ENCODE data around the gene KANK2.

KANK2 gene

DNA sequence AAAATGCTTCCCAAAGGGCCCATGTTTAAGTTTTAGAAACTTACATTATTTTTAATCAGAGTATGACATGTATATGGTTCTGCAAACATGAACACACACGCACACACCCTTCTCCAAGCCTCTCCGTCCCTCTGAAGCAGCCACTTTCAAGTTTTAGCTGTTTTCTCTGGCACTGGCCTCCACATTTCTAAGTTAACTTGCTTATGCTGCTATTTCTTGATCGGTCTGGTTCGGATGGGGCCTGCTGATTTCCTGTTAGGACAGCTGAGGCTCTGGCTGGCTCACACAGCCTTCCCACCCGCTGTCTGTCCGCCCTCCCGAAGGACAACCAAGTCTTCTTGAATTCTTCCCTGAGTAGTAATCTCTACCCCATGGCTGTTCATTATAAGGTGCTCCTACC lies 46.2 kb downstream of the KANK2 start:
- Histone ChIP-seq H3K79me2 (ENCODE audit: control insufficient read depth, low read length) (peaks cover 62% of the 10 kb centered on the region), H3K9me3 (ENCODE audit: control insufficient read depth, insufficient read depth, low read length) (no peaks in the 10 kb centered on the region), H3K36me3 (ENCODE audit: control insufficient read depth, low read length) (peaks cover 61% of the 10 kb centered on the region), H3K4me3 (ENCODE audit: low read length) (no peak overlapping the region), H3F3A (ENCODE audit: control insufficient read depth, insufficient read depth) (no peaks in the 10 kb centered on the region), H4K20me1 (ENCODE audit: control insufficient read depth, insufficient read depth, low read depth, low read length) (peaks cover 4% of the 10 kb centered on the region), H3K27ac (ENCODE audit: low read depth, low read length) (no peak overlapping the region), H3K27me3 (ENCODE audit: control insufficient read depth, low read length) (no peaks in the 10 kb centered on the region), H3K9me2 (replicated peaks; ENCODE audit: control insufficient read depth, low read length) (no peaks in the 10 kb centered on the region), H3K4me1 (ENCODE audit: control insufficient read depth, low read length) (peaks cover 11% of the 10 kb centered on the region), H3K4me2 (ENCODE audit: low read length) (no peak overlapping the region)
- TF ChIP-seq EZH2phosphoT487 (IDR thresholded peaks at IDR 0.05; ENCODE audit: borderline replicate concordance, low read length) (no peak), CTCF (IDR thresholded peaks at IDR 0.05; ENCODE audit: low read depth, low read length, poor library complexity, severe bottlenecking) (no peak)

GRCh38 chr19:11148001-11148400 lies 49.3 kb downstream of the KANK2 start:
- peaks cover 63% of the 10 kb centered on the region for H3K36me3 ChIP-seq (ENCODE audit: control insufficient read depth, low read length)
- no peak overlapping the region for H3K27ac ChIP-seq (ENCODE audit: low read depth, low read length)
- TF ChIP-seq CTCF (IDR thresholded peaks at IDR 0.05; ENCODE audit: low read depth, low read length, poor library complexity, severe bottlenecking) (no peak), EZH2phosphoT487 (IDR thresholded peaks at IDR 0.05; ENCODE audit: borderline replicate concordance, low read length) (no peak)

GRCh38 chr19:11145536-11145924 lies 51.8 kb downstream of the KANK2 start:
- no peak overlapping the region for H3K4me2 ChIP-seq (ENCODE audit: low read length)
- H3F3A ChIP-seq (ENCODE audit: control insufficient read depth, insufficient read depth): peaks cover 20% of the 10 kb centered on the region
- peaks cover 29% of the 10 kb centered on the region for H3K4me1 ChIP-seq (ENCODE audit: control insufficient read depth, low read length)
- H3K9me2 ChIP-seq (replicated peaks; ENCODE audit: control insufficient read depth, low read length): no peaks in the 10 kb centered on the region
- no peak overlapping the region for H3K4me3 ChIP-seq (ENCODE audit: low read length)
- TF ChIP-seq EZH2phosphoT487 (IDR thresholded peaks at IDR 0.05; ENCODE audit: borderline replicate concordance, low read length) (no peak), CTCF (IDR thresholded peaks at IDR 0.05; ENCODE audit: low read depth, low read length, poor library complexity, severe bottlenecking) (no peak)
- no peaks in the 10 kb centered on the region for H4K20me1 ChIP-seq (ENCODE audit: control insufficient read depth, insufficient read depth, low read depth, low read length)
- no peaks in the 10 kb centered on the region for H3K9me3 ChIP-seq (ENCODE audit: control insufficient read depth, insufficient read depth, low read length)
- H3K27me3 ChIP-seq (ENCODE audit: control insufficient read depth, low read length): no peaks in the 10 kb centered on the region
- H3K79me2 ChIP-seq (ENCODE audit: control insufficient read depth, low read length): peaks cover 14% of the 10 kb centered on the region
- H3K27ac ChIP-seq (ENCODE audit: low read depth, low read length): no peak overlapping the region
- H3K36me3 ChIP-seq (ENCODE audit: control insufficient read depth, low read length): peaks cover 47% of the 10 kb centered on the region

More at GRCh38 chr19:11148001-11148400, 49.3 kb downstream of the KANK2 start:
- Histone ChIP-seq H3K79me2 (ENCODE audit: control insufficient read depth, low read length) (peaks cover 35% of the 10 kb centered on the region), H3K9me2 (replicated peaks; ENCODE audit: control insufficient read depth, low read length) (no peaks in the 10 kb centered on the region), H3K4me1 (ENCODE audit: control insufficient read depth, low read length) (peaks cover 10% of the 10 kb centered on the region), H3K27me3 (ENCODE audit: control insufficient read depth, low read length) (no peaks in the 10 kb centered on the region), H3K9me3 (ENCODE audit: control insufficient read depth, insufficient read depth, low read length) (no peaks in the 10 kb centered on the region), H3K4me2 (ENCODE audit: low read length) (no peak overlapping the region), H3K4me3 (ENCODE audit: low read length) (no peak overlapping the region), H4K20me1 (ENCODE audit: control insufficient read depth, insufficient read depth, low read depth, low read length) (no peaks in the 10 kb centered on the region), H3F3A (ENCODE audit: control insufficient read depth, insufficient read depth) (peaks cover 11% of the 10 kb centered on the region)
